Body of pancreas (tissue), 4 donors: ENCODE data around the gene MTA3.

ENCODE experiments used
- POLR2A ChIP-seq, 3 donors: fragments of 450-650 bp; IDR thresholded peaks; one replicate each; pipeline ENCODE4 v1.6.1; 2016; ENCODE audit warnings: antibody characterized with exemption in 3 of 3, mild to moderate bottlenecking in 2 of 3
- TF ChIP-seq, protein P1 (sequence below), 7 experiments: fragments of 450-650 bp in 4 of 7; fragments of 200-600 bp in 3 of 7; sonication (generic) in 3 of 7; IDR thresholded peaks; one replicate each; pipeline ENCODE4 v1.5.1; 2016 to 2019; ENCODE audit warnings: antibody characterized with exemption in 7 of 7

DNA sequence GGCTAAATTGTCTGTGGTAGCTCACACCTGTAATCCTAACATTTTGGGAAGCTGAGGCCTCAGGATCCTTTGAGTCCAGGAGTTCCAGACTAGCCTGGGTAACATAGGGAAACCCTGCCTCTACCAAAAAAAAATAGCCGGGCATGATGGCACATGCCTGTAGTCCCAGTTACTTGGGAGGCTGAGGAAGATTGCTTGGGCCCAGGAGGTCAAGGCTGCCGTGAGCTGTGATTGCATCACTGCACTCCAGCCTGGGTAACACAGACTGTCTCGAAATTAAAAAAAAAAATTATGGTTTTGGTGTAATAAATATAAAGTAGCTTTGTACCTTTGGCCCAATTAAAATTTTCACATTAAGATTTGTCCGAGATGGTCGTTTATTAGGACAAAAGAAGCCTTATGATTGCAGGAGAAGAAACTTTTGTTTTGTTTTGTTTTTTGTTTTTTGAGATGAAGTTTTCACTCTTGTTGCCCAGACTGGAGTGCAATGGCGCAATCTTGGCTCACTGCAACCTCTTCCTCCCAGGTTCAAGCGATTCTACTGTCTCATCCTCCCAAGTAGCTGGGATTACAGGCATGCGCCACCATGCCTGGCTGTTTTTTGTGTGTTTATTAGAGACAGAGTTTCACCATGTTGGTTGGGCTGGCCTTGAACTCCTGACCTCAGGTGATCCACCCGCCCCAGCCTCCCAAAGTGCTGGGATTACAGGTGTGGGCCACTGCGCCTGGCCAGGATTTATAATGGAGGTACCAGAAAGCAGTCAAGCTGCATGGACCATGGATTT lies 4.1 kb downstream of the MTA3 start:
- TF ChIP-seq, protein P1, sequence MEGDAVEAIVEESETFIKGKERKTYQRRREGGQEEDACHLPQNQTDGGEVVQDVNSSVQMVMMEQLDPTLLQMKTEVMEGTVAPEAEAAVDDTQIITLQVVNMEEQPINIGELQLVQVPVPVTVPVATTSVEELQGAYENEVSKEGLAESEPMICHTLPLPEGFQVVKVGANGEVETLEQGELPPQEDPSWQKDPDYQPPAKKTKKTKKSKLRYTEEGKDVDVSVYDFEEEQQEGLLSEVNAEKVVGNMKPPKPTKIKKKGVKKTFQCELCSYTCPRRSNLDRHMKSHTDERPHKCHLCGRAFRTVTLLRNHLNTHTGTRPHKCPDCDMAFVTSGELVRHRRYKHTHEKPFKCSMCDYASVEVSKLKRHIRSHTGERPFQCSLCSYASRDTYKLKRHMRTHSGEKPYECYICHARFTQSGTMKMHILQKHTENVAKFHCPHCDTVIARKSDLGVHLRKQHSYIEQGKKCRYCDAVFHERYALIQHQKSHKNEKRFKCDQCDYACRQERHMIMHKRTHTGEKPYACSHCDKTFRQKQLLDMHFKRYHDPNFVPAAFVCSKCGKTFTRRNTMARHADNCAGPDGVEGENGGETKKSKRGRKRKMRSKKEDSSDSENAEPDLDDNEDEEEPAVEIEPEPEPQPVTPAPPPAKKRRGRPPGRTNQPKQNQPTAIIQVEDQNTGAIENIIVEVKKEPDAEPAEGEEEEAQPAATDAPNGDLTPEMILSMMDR (IDR thresholded peaks at IDR 0.05) = no peak
- no peak for TF ChIP-seq POLR2A (IDR thresholded peaks at IDR 0.05)
